ENCODE measurements around the gene CDK5RAP3.
"Not testable (repeated sequence)": the region's sequence is repeated elsewhere in the genome, so short reads cannot be mapped to it uniquely, and the experiment has no call there.

CDK5RAP3 gene

GRCh38 chr17:47990962-47991731, 20.2 kb downstream of the CDK5RAP3 start:
- in situ Hi-C loops (cut with MboI; ENCODE audit: low pct_unique_long_range_greater_than_20kb, low sequenced_read_pairs) = no loop called here
- no peak for DNase-seq

DNA sequence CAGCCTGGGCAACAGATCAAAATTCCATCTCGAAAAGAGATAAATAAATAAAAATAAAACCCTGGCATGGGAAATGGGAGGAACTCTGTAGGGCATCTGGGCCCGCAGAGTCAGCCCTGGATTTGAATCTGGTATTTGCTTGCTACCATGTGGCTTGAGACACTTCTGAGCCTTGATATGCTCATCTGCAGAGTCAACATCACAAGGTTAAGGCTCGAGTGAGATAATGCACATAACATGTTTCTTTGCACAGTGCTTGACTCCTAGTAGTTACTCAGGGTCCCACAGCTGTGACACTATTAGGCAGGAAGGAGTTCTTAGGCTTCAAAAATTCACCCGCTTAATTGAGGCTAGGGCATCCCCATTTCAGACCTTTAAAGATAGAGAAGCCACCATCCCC, 21.3 kb downstream of the CDK5RAP3 start:
- DNase-seq = no peak
- in situ Hi-C loops (cut with MboI; ENCODE audit: low pct_unique_long_range_greater_than_20kb, low sequenced_read_pairs) = no loop called here

- in situ Hi-C loops (cut with MboI; ENCODE audit: low pct_unique_long_range_greater_than_20kb, low sequenced_read_pairs) = no loop called here
- no peak for DNase-seq
Measured at GRCh38 chr17:47993031-47993564, 22.2 kb downstream of the CDK5RAP3 start.

GRCh38 chr17:47993964-47994363, 23.1 kb downstream of the CDK5RAP3 start:
- in situ Hi-C loops (cut with MboI; ENCODE audit: low pct_unique_long_range_greater_than_20kb, low sequenced_read_pairs) = no loop called here

DNA sequence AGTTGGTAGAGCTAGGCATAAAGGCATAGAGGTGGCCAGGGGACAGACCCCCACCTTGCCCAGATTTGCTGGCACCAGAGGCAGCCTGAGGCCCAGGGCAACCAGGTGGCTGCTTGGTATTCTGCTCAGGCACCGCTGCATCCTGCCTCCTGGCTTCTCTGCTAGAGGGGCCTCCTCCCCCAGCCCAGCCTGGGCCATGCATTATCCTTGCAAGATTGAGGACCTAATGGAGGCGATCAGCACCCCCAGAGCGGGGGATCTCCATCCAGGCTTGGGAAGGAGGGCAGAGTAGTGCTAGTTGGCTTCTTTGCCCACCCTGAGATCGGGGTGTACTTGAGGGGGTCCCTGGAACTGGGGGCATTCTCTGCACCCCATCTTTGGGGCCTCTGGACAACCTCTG, 23.8 kb downstream of the CDK5RAP3 start:
- in situ Hi-C loops (cut with MboI; ENCODE audit: low pct_unique_long_range_greater_than_20kb, low sequenced_read_pairs) = no loop called here

More at GRCh38 chr17:47993964-47994363, 23.1 kb downstream of the CDK5RAP3 start:
- DNase-seq = no peak

DNA sequence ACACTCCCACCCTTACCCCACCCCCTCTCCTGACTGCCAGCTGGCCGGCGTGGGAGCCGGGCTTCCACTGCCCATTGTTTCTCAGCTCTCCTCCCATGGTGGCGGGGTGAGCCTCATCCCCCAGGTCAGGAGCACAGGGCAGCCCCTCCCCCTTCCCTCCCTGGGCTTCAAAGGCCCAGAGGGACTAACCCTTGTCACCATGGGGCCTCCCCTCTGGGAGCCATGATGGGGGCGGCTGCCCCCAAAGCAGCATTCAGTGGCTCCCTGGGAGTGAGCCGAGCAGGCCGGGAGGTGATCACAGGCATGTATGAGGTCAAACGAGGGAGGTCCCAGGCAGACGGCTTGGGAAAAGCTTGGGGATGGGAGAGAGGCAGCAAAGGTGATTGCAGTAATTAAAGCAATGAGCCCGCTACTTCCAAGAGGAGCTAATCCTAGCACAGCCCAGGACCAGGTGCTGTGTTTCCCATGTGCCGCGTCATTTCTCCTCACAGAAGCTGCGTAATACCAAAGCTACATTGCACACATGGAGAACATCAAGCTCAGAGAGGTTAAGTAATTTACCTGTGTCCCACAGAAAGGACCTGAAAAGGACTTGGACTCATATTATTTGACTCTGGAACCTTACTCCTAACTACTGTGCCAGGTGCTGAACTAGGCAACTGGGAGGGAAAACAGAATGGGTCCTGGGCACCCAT, 24.5 kb downstream of the CDK5RAP3 start:
- DNase-seq = no peak
- in situ Hi-C loops (cut with MboI; ENCODE audit: low pct_unique_long_range_greater_than_20kb, low sequenced_read_pairs) = no loop called here

More for the DNA sequence above, 23.8 kb downstream of the CDK5RAP3 start:
- DNase-seq = no peak

GRCh38 chr17:47996201-47996600, 25.3 kb downstream of the CDK5RAP3 start:
- DNase-seq = no peak
- in situ Hi-C loops (cut with MboI; ENCODE audit: low pct_unique_long_range_greater_than_20kb, low sequenced_read_pairs) = no loop called here

- in situ Hi-C loops (cut with MboI; ENCODE audit: low pct_unique_long_range_greater_than_20kb, low sequenced_read_pairs) = no loop called here
- DNase-seq = no peak
Measured at GRCh38 chr17:47997586-47997985, 26.7 kb downstream of the CDK5RAP3 start.

DNA sequence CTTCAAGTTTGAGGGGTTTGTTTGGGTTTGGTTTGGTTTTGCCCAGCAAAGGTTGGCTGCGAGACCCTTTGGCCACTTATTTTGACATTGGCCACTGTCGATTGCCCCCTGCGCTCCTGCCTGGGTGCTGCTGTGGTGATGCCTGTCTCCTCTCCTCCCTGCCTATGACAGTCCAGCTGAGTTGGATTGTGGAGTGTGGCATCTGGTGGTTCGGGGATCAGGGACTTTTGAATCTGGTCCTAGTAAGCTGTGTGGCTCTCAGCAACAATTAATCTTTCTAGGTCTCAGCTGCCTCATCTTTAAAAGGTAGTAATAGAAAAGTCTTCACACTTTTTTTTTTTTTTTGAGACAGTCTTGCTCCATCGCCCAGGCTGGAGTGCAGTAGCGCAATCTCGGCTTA, 27.1 kb downstream of the CDK5RAP3 start:
- no peak for DNase-seq
- in situ Hi-C loops (cut with MboI; ENCODE audit: low pct_unique_long_range_greater_than_20kb, low sequenced_read_pairs) = no loop called here

- in situ Hi-C loops (cut with MboI; ENCODE audit: low pct_unique_long_range_greater_than_20kb, low sequenced_read_pairs) = no loop called here
- DNase-seq = no peak
Measured at GRCh38 chr17:47999582-47999981, 28.7 kb downstream of the CDK5RAP3 start.

DNA sequence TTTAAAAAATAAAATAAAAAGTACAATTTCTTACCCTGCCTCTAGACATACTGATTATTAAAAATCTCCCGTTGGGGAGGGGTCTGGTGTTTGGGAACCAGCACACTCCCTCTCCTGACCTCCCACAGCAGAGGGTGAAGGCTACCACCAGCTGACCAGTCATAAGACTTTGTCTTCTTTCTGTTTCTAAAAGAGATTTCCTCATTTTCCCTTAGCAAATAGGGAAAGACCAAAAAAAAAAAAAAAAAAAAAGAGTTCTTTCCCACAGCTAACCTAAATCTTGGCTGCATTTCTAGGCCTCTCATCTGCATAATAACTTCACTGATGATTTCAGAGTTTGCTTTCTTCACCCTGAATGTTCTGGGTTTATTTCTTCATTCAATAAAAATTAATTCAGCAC, 30.3 kb downstream of the CDK5RAP3 start:
- in situ Hi-C loops (cut with MboI; ENCODE audit: low pct_unique_long_range_greater_than_20kb, low sequenced_read_pairs) = no loop called here
- DNase-seq = no peak

GRCh38 chr17:48001657-48002056, 30.7 kb downstream of the CDK5RAP3 start:
- in situ Hi-C loops (cut with MboI; ENCODE audit: low pct_unique_long_range_greater_than_20kb, low sequenced_read_pairs); DNase-seq: not testable (repeated sequence)

- peak; percentile 93 for DNase-seq
- in situ Hi-C loops (cut with MboI; ENCODE audit: low pct_unique_long_range_greater_than_20kb, low sequenced_read_pairs) = no loop called here
Measured at GRCh38 chr17:48002266-48002915, 31.5 kb downstream of the CDK5RAP3 start.

GRCh38 chr17:48002916-48003416, 32.1 kb downstream of the CDK5RAP3 start:
- in situ Hi-C loops (cut with MboI; ENCODE audit: low pct_unique_long_range_greater_than_20kb, low sequenced_read_pairs) = no loop called here
- no peak for DNase-seq

- DNase-seq = no peak
- in situ Hi-C loops (cut with MboI; ENCODE audit: low pct_unique_long_range_greater_than_20kb, low sequenced_read_pairs) = no loop called here
Measured at GRCh38 chr17:48003417-48004151, 32.7 kb downstream of the CDK5RAP3 start.

DNA sequence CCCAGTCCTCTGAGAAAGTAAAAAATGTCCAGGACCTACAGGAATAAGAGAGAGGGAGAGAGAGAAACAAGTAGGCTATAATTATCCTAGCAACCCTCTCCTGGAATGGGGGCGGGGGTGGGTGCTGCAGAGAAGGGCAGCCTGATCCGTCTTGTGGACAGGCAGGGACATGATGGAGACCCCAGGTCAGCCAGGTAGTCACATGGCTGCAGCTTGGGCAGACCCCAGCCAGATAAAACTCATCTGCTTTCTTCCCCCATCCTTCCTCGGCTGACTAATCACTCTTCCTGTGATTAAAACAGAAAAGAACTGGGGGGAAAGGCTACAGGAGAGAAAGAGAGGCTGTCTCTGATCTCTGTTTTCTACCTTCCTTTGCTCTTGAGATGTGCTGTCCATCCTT, 34.1 kb downstream of the CDK5RAP3 start:
- in situ Hi-C loops (cut with MboI; ENCODE audit: low pct_unique_long_range_greater_than_20kb, low sequenced_read_pairs) = no loop called here
- DNase-seq = no peak

DNA sequence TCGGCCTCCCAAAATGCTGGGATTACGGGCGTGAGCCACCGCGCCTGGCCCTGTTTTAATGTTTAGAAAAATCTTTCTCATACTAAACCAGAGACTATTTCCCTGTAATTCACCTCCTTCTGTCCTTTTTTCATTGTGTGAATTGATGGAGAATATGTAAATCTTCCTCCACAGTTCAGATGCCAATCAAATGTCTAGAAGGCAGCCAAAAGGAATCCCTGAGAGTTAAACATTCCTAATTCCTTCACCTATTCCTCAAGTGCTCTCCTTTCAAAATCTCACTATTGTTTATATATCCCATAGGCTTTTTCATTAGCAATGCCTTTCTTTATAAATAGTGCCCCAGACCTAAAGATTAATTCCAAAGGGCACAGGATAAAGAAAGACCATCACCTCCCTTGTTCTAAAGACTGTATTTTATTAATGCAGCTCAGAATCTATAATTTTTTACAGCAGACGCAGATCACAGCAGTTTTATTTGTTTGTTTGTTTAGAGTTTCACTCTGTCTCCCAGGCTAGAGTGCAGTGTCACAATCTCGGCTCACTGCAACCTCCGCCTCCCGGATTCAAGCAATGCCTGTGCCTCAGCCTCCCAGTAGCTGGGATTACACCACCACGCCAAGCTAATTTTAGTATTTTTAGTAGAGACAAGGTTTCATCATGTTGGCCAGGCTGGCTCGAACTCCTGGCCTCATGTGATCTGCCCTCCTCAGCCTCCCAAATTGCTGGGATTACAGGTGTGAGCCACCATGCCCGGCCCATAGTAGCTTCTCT, 36.2 kb downstream of the CDK5RAP3 start:
- in situ Hi-C loops (cut with MboI; ENCODE audit: low pct_unique_long_range_greater_than_20kb, low sequenced_read_pairs) = no loop called here
- no peak for DNase-seq

- in situ Hi-C loops (cut with MboI; ENCODE audit: low pct_unique_long_range_greater_than_20kb, low sequenced_read_pairs) = no loop called here
- no peak for DNase-seq
Measured at GRCh38 chr17:48010193-48010592, 39.3 kb downstream of the CDK5RAP3 start.
